H1 (cell line): Measurements from ENCODE around the gene MYOM3.

ENCODE experiments used
- ATF3 ChIP-seq: IDR thresholded peaks from 2 replicates; pipeline ENCODE4 v1.6.1; 2011; ENCODE audit warnings: low read depth, mild to moderate bottlenecking, low read length; ENCODE audit not compliant: insufficient read depth
- CHD1 ChIP-seq: IDR thresholded peaks from 2 replicates; pipeline ENCODE4 v1.6.1; 2012; ENCODE audit warnings: low read depth, low read length, improper control_type of control experiment
- CREB1 ChIP-seq: IDR thresholded peaks from 2 replicates; pipeline ENCODE4 v1.6.1; 2012; ENCODE audit warnings: inconsistent platforms
- CTCF ChIP-seq, 3 experiments: IDR thresholded peaks; 1 replicate in 2 of 3; 2 replicates in 1 of 3; pipeline versions ENCODE4 v1.5.1 to v1.6.1; 2011; ENCODE audit warnings: low read length in 3 of 3, mild to moderate bottlenecking in 3 of 3, inconsistent platforms in 2 of 3, low read depth in 1 of 3, moderate library complexity in 1 of 3; ENCODE audit not compliant: insufficient read depth in 1 of 3; ENCODE audit errors: control extremely low read depth in 1 of 3
- EP300 ChIP-seq, 2 experiments: IDR thresholded peaks; 1 replicate in 1 of 2; 2 replicates in 1 of 2; pipeline ENCODE4 v1.6.1; 2011 to 2012; ENCODE audit warnings: low read depth in 2 of 2, low read length in 2 of 2, mild to moderate bottlenecking in 2 of 2, borderline replicate concordance in 1 of 2, inconsistent platforms in 1 of 2, moderate library complexity in 1 of 2
- EZH2 ChIP-seq: fragments of 200-600 bp; sonication (generic); IDR thresholded peaks from 2 replicates; pipeline ENCODE4 v1.7.1; 2012; ENCODE audit warnings: low read depth, mild to moderate bottlenecking, moderate library complexity, low read length, inconsistent platforms; ENCODE audit not compliant: severe bottlenecking
- HDAC2 ChIP-seq, 2 experiments: fragments of 300-600 bp in 1 of 2; sonication (generic) in 1 of 2; IDR thresholded peaks; 2 replicates each; pipeline ENCODE4 v1.6.1; 2011 to 2012; ENCODE audit warnings: low read depth in 2 of 2, low read length in 2 of 2, mild to moderate bottlenecking in 2 of 2, moderate library complexity in 2 of 2, borderline replicate concordance in 1 of 2, inconsistent platforms in 1 of 2
- JUN ChIP-seq: IDR thresholded peaks from 2 replicates; pipeline ENCODE4 v1.6.1; 2011; ENCODE audit warnings: low read depth, mild to moderate bottlenecking, improper control_type of control experiment, low read length
- NRF1 ChIP-seq: IDR thresholded peaks from 2 replicates; pipeline ENCODE4 v1.6.1; 2011; ENCODE audit warnings: mild to moderate bottlenecking, low read depth, low read length, improper control_type of control experiment
- PHF8 ChIP-seq: fragments of 200-600 bp; sonication (generic); conservative IDR thresholded peaks from 2 replicates; pipeline ENCODE4 v1.7.1; 2012; ENCODE audit warnings: low read depth, mild to moderate bottlenecking, inconsistent platforms, low read length, moderate library complexity
- POLR2AphosphoS5 ChIP-seq: IDR thresholded peaks from 2 replicates; pipeline ENCODE4 v1.6.1; 2011; ENCODE audit warnings: low read depth, low read length
- TF ChIP-seq, protein P1 (sequence below): fragments of 300-600 bp; sonication (generic); IDR thresholded peaks from 2 replicates; pipeline ENCODE4 v1.7.1; 2012; ENCODE audit warnings: low read length, moderate library complexity, mild to moderate bottlenecking, inconsistent platforms; ENCODE audit not compliant: insufficient replicate concordance
- TF ChIP-seq, protein P2 (sequence below): IDR thresholded peaks from 2 replicates; pipeline ENCODE4 v1.6.1; 2011; ENCODE audit warnings: low read length, improper control_type of control experiment

GRCh38 chr1:24058671-24059455 lies 53.1 kb downstream of the MYOM3 start:
- TF ChIP-seq NRF1 (no peak), PHF8 (no peak), JUN (no peak), HDAC2 (IDR thresholded peaks at IDR 0.05; ENCODE audit: borderline replicate concordance in 1 of 2, low read depth in 2 of 2, low read length in 2 of 2) (no peak), ATF3 (no peak), CTCF (IDR thresholded peaks at IDR 0.05; ENCODE audit: control extremely low read depth in 1 of 3, insufficient read depth in 1 of 3, low read depth in 1 of 3, low read length in 3 of 3) (no peak), POLR2AphosphoS5 (no peak), EP300 (IDR thresholded peaks at IDR 0.05; ENCODE audit: borderline replicate concordance in 1 of 2, low read depth in 2 of 2, low read length in 2 of 2) (no peak), CHD1 (no peak), EZH2 (no peak), CREB1 (no peak)
- TF ChIP-seq, protein P1, sequence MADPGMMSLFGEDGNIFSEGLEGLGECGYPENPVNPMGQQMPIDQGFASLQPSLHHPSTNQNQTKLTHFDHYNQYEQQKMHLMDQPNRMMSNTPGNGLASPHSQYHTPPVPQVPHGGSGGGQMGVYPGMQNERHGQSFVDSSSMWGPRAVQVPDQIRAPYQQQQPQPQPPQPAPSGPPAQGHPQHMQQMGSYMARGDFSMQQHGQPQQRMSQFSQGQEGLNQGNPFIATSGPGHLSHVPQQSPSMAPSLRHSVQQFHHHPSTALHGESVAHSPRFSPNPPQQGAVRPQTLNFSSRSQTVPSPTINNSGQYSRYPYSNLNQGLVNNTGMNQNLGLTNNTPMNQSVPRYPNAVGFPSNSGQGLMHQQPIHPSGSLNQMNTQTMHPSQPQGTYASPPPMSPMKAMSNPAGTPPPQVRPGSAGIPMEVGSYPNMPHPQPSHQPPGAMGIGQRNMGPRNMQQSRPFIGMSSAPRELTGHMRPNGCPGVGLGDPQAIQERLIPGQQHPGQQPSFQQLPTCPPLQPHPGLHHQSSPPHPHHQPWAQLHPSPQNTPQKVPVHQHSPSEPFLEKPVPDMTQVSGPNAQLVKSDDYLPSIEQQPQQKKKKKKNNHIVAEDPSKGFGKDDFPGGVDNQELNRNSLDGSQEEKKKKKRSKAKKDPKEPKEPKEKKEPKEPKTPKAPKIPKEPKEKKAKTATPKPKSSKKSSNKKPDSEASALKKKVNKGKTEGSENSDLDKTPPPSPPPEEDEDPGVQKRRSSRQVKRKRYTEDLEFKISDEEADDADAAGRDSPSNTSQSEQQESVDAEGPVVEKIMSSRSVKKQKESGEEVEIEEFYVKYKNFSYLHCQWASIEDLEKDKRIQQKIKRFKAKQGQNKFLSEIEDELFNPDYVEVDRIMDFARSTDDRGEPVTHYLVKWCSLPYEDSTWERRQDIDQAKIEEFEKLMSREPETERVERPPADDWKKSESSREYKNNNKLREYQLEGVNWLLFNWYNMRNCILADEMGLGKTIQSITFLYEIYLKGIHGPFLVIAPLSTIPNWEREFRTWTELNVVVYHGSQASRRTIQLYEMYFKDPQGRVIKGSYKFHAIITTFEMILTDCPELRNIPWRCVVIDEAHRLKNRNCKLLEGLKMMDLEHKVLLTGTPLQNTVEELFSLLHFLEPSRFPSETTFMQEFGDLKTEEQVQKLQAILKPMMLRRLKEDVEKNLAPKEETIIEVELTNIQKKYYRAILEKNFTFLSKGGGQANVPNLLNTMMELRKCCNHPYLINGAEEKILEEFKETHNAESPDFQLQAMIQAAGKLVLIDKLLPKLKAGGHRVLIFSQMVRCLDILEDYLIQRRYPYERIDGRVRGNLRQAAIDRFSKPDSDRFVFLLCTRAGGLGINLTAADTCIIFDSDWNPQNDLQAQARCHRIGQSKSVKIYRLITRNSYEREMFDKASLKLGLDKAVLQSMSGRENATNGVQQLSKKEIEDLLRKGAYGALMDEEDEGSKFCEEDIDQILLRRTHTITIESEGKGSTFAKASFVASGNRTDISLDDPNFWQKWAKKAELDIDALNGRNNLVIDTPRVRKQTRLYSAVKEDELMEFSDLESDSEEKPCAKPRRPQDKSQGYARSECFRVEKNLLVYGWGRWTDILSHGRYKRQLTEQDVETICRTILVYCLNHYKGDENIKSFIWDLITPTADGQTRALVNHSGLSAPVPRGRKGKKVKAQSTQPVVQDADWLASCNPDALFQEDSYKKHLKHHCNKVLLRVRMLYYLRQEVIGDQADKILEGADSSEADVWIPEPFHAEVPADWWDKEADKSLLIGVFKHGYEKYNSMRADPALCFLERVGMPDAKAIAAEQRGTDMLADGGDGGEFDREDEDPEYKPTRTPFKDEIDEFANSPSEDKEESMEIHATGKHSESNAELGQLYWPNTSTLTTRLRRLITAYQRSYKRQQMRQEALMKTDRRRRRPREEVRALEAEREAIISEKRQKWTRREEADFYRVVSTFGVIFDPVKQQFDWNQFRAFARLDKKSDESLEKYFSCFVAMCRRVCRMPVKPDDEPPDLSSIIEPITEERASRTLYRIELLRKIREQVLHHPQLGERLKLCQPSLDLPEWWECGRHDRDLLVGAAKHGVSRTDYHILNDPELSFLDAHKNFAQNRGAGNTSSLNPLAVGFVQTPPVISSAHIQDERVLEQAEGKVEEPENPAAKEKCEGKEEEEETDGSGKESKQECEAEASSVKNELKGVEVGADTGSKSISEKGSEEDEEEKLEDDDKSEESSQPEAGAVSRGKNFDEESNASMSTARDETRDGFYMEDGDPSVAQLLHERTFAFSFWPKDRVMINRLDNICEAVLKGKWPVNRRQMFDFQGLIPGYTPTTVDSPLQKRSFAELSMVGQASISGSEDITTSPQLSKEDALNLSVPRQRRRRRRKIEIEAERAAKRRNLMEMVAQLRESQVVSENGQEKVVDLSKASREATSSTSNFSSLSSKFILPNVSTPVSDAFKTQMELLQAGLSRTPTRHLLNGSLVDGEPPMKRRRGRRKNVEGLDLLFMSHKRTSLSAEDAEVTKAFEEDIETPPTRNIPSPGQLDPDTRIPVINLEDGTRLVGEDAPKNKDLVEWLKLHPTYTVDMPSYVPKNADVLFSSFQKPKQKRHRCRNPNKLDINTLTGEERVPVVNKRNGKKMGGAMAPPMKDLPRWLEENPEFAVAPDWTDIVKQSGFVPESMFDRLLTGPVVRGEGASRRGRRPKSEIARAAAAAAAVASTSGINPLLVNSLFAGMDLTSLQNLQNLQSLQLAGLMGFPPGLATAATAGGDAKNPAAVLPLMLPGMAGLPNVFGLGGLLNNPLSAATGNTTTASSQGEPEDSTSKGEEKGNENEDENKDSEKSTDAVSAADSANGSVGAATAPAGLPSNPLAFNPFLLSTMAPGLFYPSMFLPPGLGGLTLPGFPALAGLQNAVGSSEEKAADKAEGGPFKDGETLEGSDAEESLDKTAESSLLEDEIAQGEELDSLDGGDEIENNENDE: no peak
- TF ChIP-seq, protein P2, sequence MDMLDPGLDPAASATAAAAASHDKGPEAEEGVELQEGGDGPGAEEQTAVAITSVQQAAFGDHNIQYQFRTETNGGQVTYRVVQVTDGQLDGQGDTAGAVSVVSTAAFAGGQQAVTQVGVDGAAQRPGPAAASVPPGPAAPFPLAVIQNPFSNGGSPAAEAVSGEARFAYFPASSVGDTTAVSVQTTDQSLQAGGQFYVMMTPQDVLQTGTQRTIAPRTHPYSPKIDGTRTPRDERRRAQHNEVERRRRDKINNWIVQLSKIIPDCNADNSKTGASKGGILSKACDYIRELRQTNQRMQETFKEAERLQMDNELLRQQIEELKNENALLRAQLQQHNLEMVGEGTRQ: no peak
